ENCODE results near the gene EHMT1.

EHMT1 gene

GRCh38 chr9:137640862-137641261, 22.1 kb downstream of the EHMT1 start:
- Histone ChIP-seq H3K9me3 (replicated peaks in 1 of 11) (peaks cover 0 to 8% (median 0%) of the 10 kb centered on the region in 11 experiments; a peak in 6 of 22 replicates), H3K27me3 (no peaks in the 10 kb centered on the region), H3K4me3 (no peak overlapping the region), H3K9ac (no peak overlapping the region), H3K36me3 (peaks cover 29 to 90% (median 79%) of the 10 kb centered on the region in 11 experiments), H3K4me1 (peaks cover 9 to 37% (median 18%) of the 10 kb centered on the region in 10 experiments), H4K20me1 (peaks cover 86 to 100% (median 100%) of the 10 kb centered on the region in 11 experiments), H3K27ac (no peak overlapping the region), H3K4me2 (no peak overlapping the region)
- TF ChIP-seq Cebpa-rat (IDR thresholded peaks at IDR 0.05): no peak

DNA sequence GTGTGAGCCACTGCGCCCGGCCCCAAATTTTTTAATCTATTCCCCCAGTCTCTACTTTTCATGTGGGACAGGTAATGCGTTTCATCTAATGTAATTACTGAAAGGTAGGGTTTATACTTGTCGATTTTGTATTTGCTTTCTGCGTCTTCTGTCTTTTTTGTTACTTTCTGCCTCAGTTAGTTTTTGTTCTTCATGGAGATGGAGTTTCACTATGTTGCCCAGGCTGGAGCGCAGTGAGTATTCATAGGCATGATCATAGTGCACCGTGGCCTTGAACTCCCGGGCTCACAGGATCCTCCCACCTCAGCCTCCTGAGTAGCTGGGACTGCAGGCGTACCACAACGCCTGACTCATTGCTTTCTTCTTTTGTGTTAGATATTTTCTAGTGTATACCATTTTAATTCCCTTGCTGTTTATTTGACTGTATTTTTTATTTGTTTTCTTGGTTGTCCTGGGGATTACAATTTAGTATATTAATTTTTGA, 23.4 kb downstream of the EHMT1 start:
- Histone ChIP-seq H3K4me1 (peaks cover 20 to 50% (median 29%) of the 10 kb centered on the region in 10 experiments), H3K4me3 (no peak overlapping the region), H3K27me3 (no peaks in the 10 kb centered on the region), H3K9ac (no peak overlapping the region), H4K20me1 (peaks cover 94 to 100% (median 100%) of the 10 kb centered on the region in 11 experiments), H3K9me3 (replicated peaks in 1 of 11) (peaks cover 0 to 5% (median 0%) of the 10 kb centered on the region in 11 experiments; a peak in 4 of 22 replicates), H3K27ac (no peak overlapping the region), H3K36me3 (peaks cover 29 to 92% (median 84%) of the 10 kb centered on the region in 11 experiments), H3K4me2 (no peak overlapping the region)
- no peak for TF ChIP-seq Cebpa-rat (IDR thresholded peaks at IDR 0.05)

- Histone ChIP-seq H4K20me1 (peaks cover 94 to 100% (median 100%) of the 10 kb centered on the region in 11 experiments), H3K4me1 (peaks cover 24 to 57% (median 36%) of the 10 kb centered on the region in 10 experiments), H3K36me3 (peaks cover 29 to 92% (median 83%) of the 10 kb centered on the region in 11 experiments), H3K4me2 (no peak overlapping the region), H3K9ac (no peak overlapping the region), H3K27ac (no peak overlapping the region), H3K27me3 (no peaks in the 10 kb centered on the region), H3K9me3 (replicated peaks in 1 of 11) (peaks cover 0 to 1% (median 0%) of the 10 kb centered on the region in 11 experiments; a peak in 1 of 22 replicates), H3K4me3 (no peak overlapping the region)
- TF ChIP-seq Cebpa-rat (IDR thresholded peaks at IDR 0.05): no peak
These were observed 24.1 kb downstream of the EHMT1 start for GRCh38 chr9:137642892-137643291.

DNA sequence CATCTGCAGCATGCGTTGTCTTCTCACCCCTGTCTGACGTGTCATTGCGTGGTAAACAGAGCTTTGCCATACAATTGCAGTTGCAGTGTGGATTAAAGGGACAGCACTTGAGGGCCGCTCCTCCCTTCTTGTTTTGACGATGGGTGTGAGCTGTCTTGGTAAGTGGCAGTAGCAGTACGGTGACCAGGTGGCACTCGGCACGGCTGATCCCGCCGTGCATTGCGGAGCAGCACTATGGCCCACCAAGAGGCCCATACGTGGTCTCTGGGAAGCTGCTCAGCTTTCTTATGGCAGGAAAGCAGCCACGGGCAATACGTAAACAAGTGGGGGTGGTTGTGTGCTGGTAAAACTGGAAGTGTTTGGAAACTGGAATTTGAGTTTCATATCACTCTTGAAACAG, 25.1 kb downstream of the EHMT1 start:
- no peak overlapping the region for H3K27ac ChIP-seq
- no peaks in the 10 kb centered on the region for H3K27me3 ChIP-seq
- H3K4me1 ChIP-seq: peaks cover 16 to 57% (median 27%) of the 10 kb centered on the region in 10 experiments
- H4K20me1 ChIP-seq: peaks cover 94 to 100% (median 100%) of the 10 kb centered on the region in 11 experiments
- H3K4me2 ChIP-seq: peak overlapping the region in 3 of 11 experiments; percentile 1 to 24 (median 16); a peak in 1 of 22 replicates
- no peak overlapping the region for H3K4me3 ChIP-seq
- H3K9me3 ChIP-seq (replicated peaks in 1 of 11): no peaks in the 10 kb centered on the region
- no peak for TF ChIP-seq Cebpa-rat (IDR thresholded peaks at IDR 0.05)
- H3K9ac ChIP-seq: no peak overlapping the region
- peaks cover 29 to 96% (median 83%) of the 10 kb centered on the region in 11 experiments for H3K36me3 ChIP-seq

DNA sequence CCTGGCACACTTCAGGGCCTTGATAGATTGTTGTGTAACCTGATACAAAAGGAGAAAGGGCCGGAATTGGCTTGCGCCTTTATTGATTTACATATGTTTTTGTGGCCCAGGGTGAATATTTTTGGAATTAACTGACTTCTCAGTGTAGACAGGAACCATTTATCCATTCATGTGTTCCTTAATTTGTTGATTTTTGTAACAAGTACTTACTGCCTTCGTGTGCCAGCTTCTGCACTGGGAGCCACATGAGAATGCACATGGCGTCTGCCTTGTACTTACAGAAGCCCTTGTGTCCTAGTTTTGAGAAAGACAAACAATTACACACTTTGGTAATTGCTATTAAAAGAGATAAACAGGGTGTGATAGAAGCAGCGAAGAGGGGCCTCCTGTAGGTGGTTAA, 26.4 kb downstream of the EHMT1 start:
- no peak overlapping the region for H3K4me3 ChIP-seq
- no peak for TF ChIP-seq Cebpa-rat (IDR thresholded peaks at IDR 0.05)
- H3K9ac ChIP-seq: no peak overlapping the region
- no peak overlapping the region for H3K4me2 ChIP-seq
- peaks cover 29 to 100% (median 90%) of the 10 kb centered on the region in 11 experiments for H3K36me3 ChIP-seq
- H3K9me3 ChIP-seq (replicated peaks in 1 of 11): no peaks in the 10 kb centered on the region
- peaks cover 16 to 56% (median 28%) of the 10 kb centered on the region in 10 experiments for H3K4me1 ChIP-seq
- no peak overlapping the region for H3K27ac ChIP-seq
- no peaks in the 10 kb centered on the region for H3K27me3 ChIP-seq
- H4K20me1 ChIP-seq: peaks cover 93 to 100% (median 100%) of the 10 kb centered on the region in 11 experiments

DNA sequence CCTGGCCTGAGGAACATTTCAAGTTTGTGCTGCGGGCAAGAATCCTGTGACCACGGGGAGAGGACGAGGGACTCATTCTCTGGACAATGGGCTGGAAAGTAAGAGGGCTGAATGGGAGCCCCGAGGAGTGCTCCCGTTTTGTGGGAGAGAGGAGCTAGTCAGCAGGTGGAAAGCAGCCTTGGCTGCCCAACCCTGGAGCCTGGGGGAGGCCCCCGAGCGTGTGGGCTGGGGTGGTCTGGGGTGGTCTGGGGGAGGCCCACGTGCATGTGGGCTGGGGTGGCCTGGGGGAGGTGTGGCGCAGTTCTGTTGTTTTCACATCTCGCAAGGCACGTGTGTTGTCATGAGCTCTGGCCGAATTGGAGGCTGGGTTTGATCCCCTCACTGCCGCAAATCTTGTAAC, 27.5 kb downstream of the EHMT1 start:
- H3K27me3 ChIP-seq: no peaks in the 10 kb centered on the region
- no peaks in the 10 kb centered on the region for H3K9me3 ChIP-seq (replicated peaks in 1 of 11)
- H3K4me1 ChIP-seq: peaks cover 16 to 56% (median 30%) of the 10 kb centered on the region in 10 experiments
- no peak for TF ChIP-seq Cebpa-rat (IDR thresholded peaks at IDR 0.05)
- peak overlapping the region in 1 of 11 experiments; percentile 25; a peak in 1 of 22 replicates for H3K9ac ChIP-seq
- H3K27ac ChIP-seq: no peak overlapping the region
- H3K36me3 ChIP-seq: peaks cover 34 to 100% (median 87%) of the 10 kb centered on the region in 11 experiments
- peaks cover 92 to 100% (median 100%) of the 10 kb centered on the region in 11 experiments; a peak in 21 of 22 replicates for H4K20me1 ChIP-seq
- H3K4me2 ChIP-seq: peak overlapping the region; percentile 33 to 85 (median 55); a peak in 13 of 22 replicates
- no peak overlapping the region for H3K4me3 ChIP-seq

DNA sequence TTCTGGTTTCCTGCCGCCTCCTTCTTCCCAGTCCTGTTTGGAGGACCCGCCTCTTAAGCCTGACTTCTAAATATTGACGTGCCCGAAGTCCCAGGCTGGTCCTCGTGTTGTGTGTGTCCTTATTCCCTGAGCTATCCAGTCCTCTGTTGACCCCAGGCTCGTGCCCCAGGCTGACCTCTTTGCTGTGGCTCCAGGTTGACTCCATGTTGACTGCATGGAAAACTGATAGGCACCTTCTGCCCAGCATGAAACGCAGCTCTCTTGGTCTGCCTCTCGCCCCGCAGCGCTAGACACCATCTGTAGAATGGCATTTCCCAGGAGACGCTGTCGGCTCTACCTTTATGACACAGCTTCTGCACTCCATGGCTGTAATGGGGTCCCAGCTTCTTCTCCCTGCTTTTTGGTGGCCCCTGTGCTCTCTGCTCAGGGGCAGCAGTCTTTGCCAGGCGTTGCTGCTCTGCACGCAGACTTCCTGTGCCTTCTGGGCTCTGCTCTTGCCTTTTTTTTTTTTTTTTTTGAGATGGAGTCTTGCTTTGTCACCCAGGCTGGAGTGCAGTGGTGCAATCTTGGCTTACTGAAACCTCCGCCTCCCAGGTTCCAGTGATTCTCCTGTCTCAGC, 28.4 kb downstream of the EHMT1 start:
- Histone ChIP-seq H3K4me2 (peak overlapping the region; percentile 33 to 85 (median 55)), H3K4me1 (peaks cover 16 to 56% (median 30%) of the 10 kb centered on the region in 10 experiments), H3K36me3 (peaks cover 37 to 100% (median 87%) of the 10 kb centered on the region in 11 experiments), H3K9ac (peak overlapping the region in 4 of 11 experiments; percentile 5 to 51 (median 24); a peak in 5 of 22 replicates), H3K27ac (peak overlapping the region in 5 of 11 experiments; percentile 2 to 53 (median 27); a peak in 5 of 22 replicates), H3K9me3 (replicated peaks in 1 of 11) (no peaks in the 10 kb centered on the region), H3K4me3 (peak overlapping the region in 1 of 10 experiments; percentile 7; a peak in 1 of 20 replicates), H4K20me1 (peaks cover 91 to 100% (median 100%) of the 10 kb centered on the region in 11 experiments; a peak in 21 of 22 replicates), H3K27me3 (no peaks in the 10 kb centered on the region)
- no peak for TF ChIP-seq Cebpa-rat (IDR thresholded peaks at IDR 0.05)

- Histone ChIP-seq H3K27me3 (no peaks in the 10 kb centered on the region), H3K4me1 (peaks cover 16 to 56% (median 30%) of the 10 kb centered on the region in 10 experiments), H3K4me2 (peak overlapping the region in 4 of 11 experiments; percentile 55 to 85 (median 78); a peak in 5 of 22 replicates), H3K36me3 (peaks cover 34 to 100% (median 88%) of the 10 kb centered on the region in 11 experiments), H4K20me1 (peaks cover 90 to 100% (median 100%) of the 10 kb centered on the region in 11 experiments; a peak in 21 of 22 replicates), H3K9me3 (replicated peaks in 1 of 11) (no peaks in the 10 kb centered on the region), H3K4me3 (no peak overlapping the region), H3K27ac (peak overlapping the region in 1 of 11 experiments; percentile 53; a peak in 1 of 22 replicates), H3K9ac (no peak overlapping the region)
- no peak for TF ChIP-seq Cebpa-rat (IDR thresholded peaks at IDR 0.05)
These were observed 29.6 kb downstream of the EHMT1 start for GRCh38 chr9:137648396-137648795.

GRCh38 chr9:137649553-137649952, 30.7 kb downstream of the EHMT1 start:
- Histone ChIP-seq H3K27me3 (no peaks in the 10 kb centered on the region), H3K9ac (no peak overlapping the region), H4K20me1 (peaks cover 88 to 99% (median 97%) of the 10 kb centered on the region in 11 experiments; a peak in 21 of 22 replicates), H3K4me3 (no peak overlapping the region), H3K27ac (no peak overlapping the region), H3K4me2 (peak overlapping the region in 3 of 11 experiments; percentile 31 to 33 (median 32); a peak in 6 of 22 replicates), H3K36me3 (peaks cover 28 to 96% (median 88%) of the 10 kb centered on the region in 11 experiments), H3K9me3 (replicated peaks in 1 of 11) (no peaks in the 10 kb centered on the region), H3K4me1 (peaks cover 16 to 47% (median 26%) of the 10 kb centered on the region in 10 experiments)
- TF ChIP-seq Cebpa-rat (IDR thresholded peaks at IDR 0.05): no peak
